Endodermal cell (in vitro differentiated cells): ENCODE data around the gene ME3. TPM values are rescaled to one million over a fixed set of nuclear protein-coding genes. Genes with fewer than 3 reads are reported as not detected.

Experiments
- DNase-seq: peaks from one replicate; pipeline ENCODE4 v3.0.0-alpha.2; 2017
- H3K27ac ChIP-seq: 2 replicates; pipeline ENCODE4 v1.5.1; 2013; ENCODE audit warnings: mild to moderate bottlenecking, low read depth, low read length, moderate library complexity
- H3K27me3 ChIP-seq: 2 replicates; pipeline ENCODE4 v1.6.1; 2013; ENCODE audit warnings: mild to moderate bottlenecking, low read length, moderate library complexity; ENCODE audit not compliant: insufficient read depth, control insufficient read depth, poor library complexity, severe bottlenecking
- H3K36me3 ChIP-seq: 2 replicates; pipeline ENCODE4 v1.7.0; 2013; ENCODE audit warnings: mild to moderate bottlenecking, low read length, moderate library complexity; ENCODE audit not compliant: control insufficient read depth, insufficient read depth
- H3K4me1 ChIP-seq: one replicate; pipeline ENCODE4 v1.7.0; 2013; ENCODE audit warnings: low read length; ENCODE audit not compliant: control insufficient read depth, insufficient read depth
- H3K4me3 ChIP-seq: 2 replicates; pipeline ENCODE4 v1.5.1; 2013; ENCODE audit warnings: mild to moderate bottlenecking, low read length, moderate library complexity
- H3K9ac ChIP-seq: 2 replicates; pipeline ENCODE4 v1.6.1; 2013; ENCODE audit warnings: mild to moderate bottlenecking, low read length, moderate library complexity; ENCODE audit not compliant: poor library complexity, severe bottlenecking; ENCODE audit errors: extremely low read depth
- H3K9me3 ChIP-seq: 2 replicates; pipeline ENCODE4 v1.6.1; 2013; ENCODE audit warnings: mild to moderate bottlenecking, low read length, moderate library complexity; ENCODE audit not compliant: control insufficient read depth
- H3K27ac Mint-ChIP-seq: 2 replicates; pipeline ENCODE4 v1.8.0; 2020; ENCODE audit warnings: mixed read lengths
- H3K27me3 Mint-ChIP-seq: 2 replicates; pipeline ENCODE4 v1.8.0; 2021; ENCODE audit warnings: mild to moderate bottlenecking, mixed read lengths; ENCODE audit not compliant: insufficient read depth
- H3K36me3 Mint-ChIP-seq: 2 replicates; pipeline ENCODE4 v1.8.0; 2020; ENCODE audit warnings: low read depth, mixed read lengths
- H3K4me1 Mint-ChIP-seq: 2 replicates; pipeline ENCODE4 v1.8.0; 2020; ENCODE audit warnings: mixed read lengths
- H3K4me3 Mint-ChIP-seq: 2 replicates; pipeline ENCODE4 v1.8.0; 2020; ENCODE audit warnings: mild to moderate bottlenecking, moderate library complexity, mixed read lengths
- H3K9me3 Mint-ChIP-seq: 2 replicates; pipeline ENCODE4 v1.8.0; 2020; ENCODE audit warnings: mild to moderate bottlenecking, mixed read lengths
- CTCF ChIP-seq: fragments of 200-600 bp; sonication (generic); conservative IDR thresholded peaks from 2 replicates; pipeline ENCODE4 v1.5.0; 2021; ENCODE audit warnings: antibody characterized with exemption, mild to moderate bottlenecking
- WGBS, 2 experiments: methylation state at CpG; one replicate each; pipeline versions ENCODE4 v1.1.5 to v1.1.7; 2013; ENCODE audit warnings: missing lambda C conversion rate in 2 of 2, mixed read lengths in 1 of 2; ENCODE audit not compliant: insufficient coverage in 1 of 2, insufficient read length in 1 of 2; 5-methylcytosine and 5-hydroxymethylcytosine counted together
- total RNA-seq, 2 donors: library from RNA; stranded (reverse); fragmentation: NEBNext Ultra II Directional in 1 of 2; extraction: Animal tissue kit (Norgen Biotek cat#: 25700) in 1 of 2; gene quantifications; 2 replicates in 1 of 2; 3 replicates in 1 of 2; pipeline ENCODE4 v1.2.1, GENCODE V29; 2021

ME3 gene
- total RNA-seq, 2 donors from 2014 or later, result 1.2 to 1.3 TPM

GRCh38 chr11:86510097-86510496 is 162.3 kb downstream of the ME3 start:
- DNase-seq, result no peak
- Histone ChIP-seq H3K9me3 (peaks cover 27% of the 10 kb centered on the region), H3K27me3 (no peaks in the 10 kb centered on the region), H3K36me3 (peaks cover 12% of the 10 kb centered on the region), H3K4me1 (peaks cover 14% of the 10 kb centered on the region), H3K4me3 (peak overlapping the region; percentile 72), H3K27ac (no peak overlapping the region), H3K9ac (no peak overlapping the region)
- Mint-ChIP-seq H3K27ac (no peak overlapping the region), H3K4me1 (peaks cover 26% of the 10 kb centered on the region), H3K27me3 (no peaks in the 10 kb centered on the region), H3K9me3 (no peaks in the 10 kb centered on the region), H3K36me3 (no peaks in the 10 kb centered on the region), H3K4me3 (no peak overlapping the region)
- no peak for TF ChIP-seq CTCF
- 95 to 100% methylated on average over 2 of the region's 2 CpGs for WGBS, 2 experiments

DNA sequence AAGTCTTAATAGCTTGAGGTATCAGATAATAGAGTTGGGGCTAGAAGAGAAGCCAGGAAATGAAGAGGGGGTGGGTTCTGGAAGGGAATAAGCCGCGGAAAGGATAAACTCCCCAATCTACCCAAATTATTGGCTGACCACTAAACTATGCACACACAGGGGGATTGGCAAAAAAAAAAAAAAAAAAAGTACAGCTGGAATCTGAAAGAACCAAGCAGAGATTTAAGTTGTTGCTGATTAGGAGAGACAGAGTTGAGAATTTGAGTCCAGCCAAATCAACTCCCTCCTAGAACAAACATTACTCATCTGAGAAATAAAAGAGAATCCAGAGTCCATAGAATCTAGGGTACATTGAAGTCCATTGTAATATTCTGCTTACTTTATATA is 162.8 kb downstream of the ME3 start:
- H3K27me3 Mint-ChIP-seq, result no peaks in the 10 kb centered on the region
- H3K36me3 Mint-ChIP-seq, result no peaks in the 10 kb centered on the region
- H3K4me1 ChIP-seq, result peaks cover 11% of the 10 kb centered on the region
- H3K36me3 ChIP-seq, result peaks cover 12% of the 10 kb centered on the region
- H3K9me3 ChIP-seq, result peaks cover 27% of the 10 kb centered on the region
- no peak overlapping the region for H3K4me3 ChIP-seq
- H3K4me1 Mint-ChIP-seq, result peaks cover 22% of the 10 kb centered on the region
- no peak overlapping the region for H3K27ac Mint-ChIP-seq
- WGBS, 2 experiments, result no CpG with 5 or more reads among the region's 2 CpGs
- TF ChIP-seq CTCF, result no peak
- H3K9ac ChIP-seq, result no peak overlapping the region
- H3K27me3 ChIP-seq, result no peaks in the 10 kb centered on the region
- H3K27ac ChIP-seq, result no peak overlapping the region
- H3K4me3 Mint-ChIP-seq, result no peak overlapping the region
- DNase-seq, result no peak
- H3K9me3 Mint-ChIP-seq, result no peaks in the 10 kb centered on the region

DNA sequence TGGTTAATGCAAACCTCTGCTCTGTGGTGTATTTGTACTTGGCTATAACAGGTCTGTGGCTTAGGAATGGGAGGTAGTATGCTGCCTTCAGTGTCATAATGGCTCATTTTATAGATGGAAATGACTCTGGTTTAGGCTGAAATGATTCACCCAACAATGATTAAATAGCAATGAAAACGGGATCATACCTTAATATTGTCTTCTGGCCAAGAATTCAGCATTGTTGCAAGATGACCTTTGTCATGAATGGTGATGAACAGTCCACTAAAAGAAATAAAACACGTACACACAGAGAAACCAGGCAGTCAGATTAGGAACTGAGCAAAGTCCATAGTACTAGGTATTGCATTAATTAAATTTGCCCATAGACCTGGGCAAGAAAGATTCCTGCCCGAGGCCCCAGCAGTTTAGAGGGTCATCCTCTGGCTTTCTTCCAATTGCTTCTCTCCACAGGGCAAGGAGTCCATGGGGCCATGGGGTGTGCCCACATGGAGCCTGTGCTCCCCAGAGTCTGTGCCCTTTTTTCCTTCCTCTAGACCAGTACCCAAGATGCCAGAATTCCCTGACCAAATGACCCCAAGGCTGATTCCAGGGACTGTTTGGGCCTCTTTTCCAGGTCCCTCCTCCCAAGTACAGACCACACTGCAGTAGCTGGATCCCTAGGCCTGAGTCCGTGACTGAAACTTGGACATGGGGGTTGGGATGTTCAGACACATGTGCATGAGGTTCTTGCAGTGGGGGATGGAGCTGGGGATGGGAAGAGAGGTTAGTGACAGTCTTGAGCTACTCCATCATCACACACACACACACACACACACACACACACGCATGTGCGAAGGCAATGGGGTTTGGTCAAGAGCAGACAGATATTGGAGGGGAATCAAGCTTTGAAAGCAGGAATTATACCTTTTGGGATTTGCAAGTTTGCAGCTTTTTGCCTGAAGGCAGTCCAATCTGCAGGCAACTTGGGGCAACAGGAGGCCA is 163.5 kb downstream of the ME3 start:
- Histone ChIP-seq H3K36me3 (peaks cover 12% of the 10 kb centered on the region), H3K4me3 (no peak overlapping the region), H3K27me3 (no peaks in the 10 kb centered on the region), H3K4me1 (peaks cover 7% of the 10 kb centered on the region), H3K27ac (no peak overlapping the region), H3K9ac (no peak overlapping the region), H3K9me3 (peaks cover 27% of the 10 kb centered on the region)
- H3K36me3 Mint-ChIP-seq, result no peaks in the 10 kb centered on the region
- 78 to 94% methylated on average over 3 to 6 of the region's 6 CpGs for WGBS, 2 experiments
- no peak overlapping the region for H3K27ac Mint-ChIP-seq
- no peaks in the 10 kb centered on the region for H3K9me3 Mint-ChIP-seq
- no peaks in the 10 kb centered on the region for H3K27me3 Mint-ChIP-seq
- H3K4me3 Mint-ChIP-seq, result no peak overlapping the region
- H3K4me1 Mint-ChIP-seq, result peaks cover 16% of the 10 kb centered on the region
- DNase-seq, result no peak
- TF ChIP-seq CTCF, result no peak
